ENCODE results near the gene CALML3.

DNA sequence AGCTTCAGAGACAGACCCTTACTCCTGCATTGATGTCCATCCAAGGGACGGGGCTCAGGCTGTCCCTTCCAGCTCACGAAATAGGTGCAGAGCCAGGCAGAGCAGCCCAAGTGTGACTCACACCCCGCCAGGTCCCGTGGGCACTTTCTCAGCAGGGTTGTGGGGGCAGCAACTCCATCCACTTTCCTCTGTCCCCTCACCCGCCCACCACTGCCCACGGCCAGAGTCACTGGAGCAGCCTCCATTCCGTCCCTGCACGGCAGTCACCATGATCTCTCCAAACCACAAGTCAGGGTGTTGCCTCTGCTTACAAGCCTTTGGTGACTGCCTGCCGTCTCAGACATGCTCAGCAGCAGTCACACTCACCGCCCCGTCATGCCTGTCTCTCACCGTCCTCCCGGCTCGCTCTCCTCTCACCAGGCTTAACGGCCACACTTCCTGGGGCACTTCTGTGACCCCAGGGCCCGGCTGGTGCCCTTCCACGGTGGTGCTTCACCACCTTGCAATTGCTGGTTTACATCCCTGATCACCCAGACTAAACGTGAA lies 39.3 kb downstream of the CALML3 start:
- TF ChIP-seq CTCF (IDR thresholded peaks at IDR 0.05 in 8 of 11, conservative IDR thresholded peaks at IDR 0.05 in 3 of 11), result no peak
- no peak for TF ChIP-seq POLR2A (IDR thresholded peaks at IDR 0.05)

Measured in spleen (tissue), 7 donors.